Endothelial cell of umbilical vein (primary cell): Measurements from ENCODE around the gene TMEM14A. TPM values are rescaled to one million over a fixed set of nuclear protein-coding genes. Genes with fewer than 3 reads are reported as not detected.

Experiments used
- BruUV-seq: library from RNA; stranded (reverse); fragments of 400-500 nt; replicated peaks from 2 replicates; lab custom pipeline; 2021; lab: Mats Ljungman, UMichigan
- CTCF ChIA-PET: fragments of 300-600, 350-600 bp; sonication (Branson Sonifier 250); formaldehyde crosslinking; loops from one replicate; lab custom pipeline; 2021; ENCODE audit warnings: antibody characterized with exemption, inconsistent platforms; lab: Charles Lee
- POLR2A ChIA-PET: fragments of 300-600, 350-600 bp; sonication (Branson Sonifier 250); formaldehyde crosslinking; loops from one replicate; lab custom pipeline; 2021; ENCODE audit warnings: antibody characterized with exemption, inconsistent platforms; lab: Charles Lee
- DNase-seq: peaks from one replicate; pipeline ENCODE4 v3.0.0-alpha.2; 2011; ENCODE audit warnings: low read depth, low spot score
- FAIRE-seq: peaks from 2 replicates; lab custom pipeline; 2011; peaks lifted over from hg19 to GRCh38; lab: Jason Lieb, UNC
- H2AFZ ChIP-seq: 2 replicates; pipeline ENCODE4 v1.6.0; 2012; ENCODE audit warnings: low read depth, low read length, control low read depth, inconsistent platforms
- H3K27ac ChIP-seq: 2 replicates; pipeline ENCODE4 v1.5.1; 2011; ENCODE audit warnings: low read depth, mild to moderate bottlenecking, control low read depth, low read length, moderate library complexity; ENCODE audit not compliant: insufficient read depth
- H3K27me3 ChIP-seq, 2 experiments: 2 replicates each; pipeline versions ENCODE4 v1.6.0 to v1.6.1; 2011; ENCODE audit warnings: low read length in 2 of 2, mixed read lengths in 1 of 2; ENCODE audit not compliant: control insufficient read depth in 2 of 2, insufficient read depth in 2 of 2
- H3K36me3 ChIP-seq, 2 experiments: 2 replicates in 1 of 2; 3 replicates in 1 of 2; pipeline ENCODE4 v1.5.1; 2011; ENCODE audit warnings: low read length in 2 of 2, mild to moderate bottlenecking in 1 of 2, moderate library complexity in 1 of 2; ENCODE audit not compliant: control insufficient read depth in 2 of 2, insufficient read depth in 2 of 2; ENCODE audit errors: extremely low read depth in 1 of 2
- H3K4me1 ChIP-seq: 3 replicates; pipeline ENCODE4 v1.5.1; 2011; ENCODE audit warnings: mild to moderate bottlenecking, low read length; ENCODE audit not compliant: control insufficient read depth, insufficient read depth; ENCODE audit errors: extremely low read depth
- H3K4me2 ChIP-seq: 2 replicates; pipeline ENCODE4 v1.6.1; 2011; ENCODE audit warnings: low read length, control low read depth, mixed read lengths; ENCODE audit not compliant: insufficient read depth
- H3K4me3 ChIP-seq, 3 experiments: fragments of 200-600 bp in 1 of 3; sonication (generic), shearing (Covaris generic) in 1 of 3; replicated peaks in 1 of 3; 2 replicates each; pipeline ENCODE4 v1.5.1; 2011 to 2016; ENCODE audit warnings: control low read depth in 3 of 3, low read length in 3 of 3, mild to moderate bottlenecking in 2 of 3, inconsistent platforms in 1 of 3, low read depth in 1 of 3, moderate library complexity in 1 of 3; ENCODE audit not compliant: insufficient read depth in 1 of 3
- H3K79me2 ChIP-seq: 2 replicates; pipeline ENCODE4 v1.6.0; 2012; ENCODE audit warnings: low read length, inconsistent platforms; ENCODE audit not compliant: control insufficient read depth, insufficient read depth
- H3K9ac ChIP-seq: replicated peaks from 2 replicates; pipeline ENCODE3; 2011; ENCODE audit warnings: low read length, control low read depth; ENCODE audit not compliant: insufficient read depth; ENCODE audit errors: extremely low read depth
- H3K9me1 ChIP-seq: replicated peaks from 3 replicates; pipeline ENCODE4 v1.6.0; 2011; ENCODE audit warnings: mild to moderate bottlenecking, low read length; ENCODE audit not compliant: control insufficient read depth, insufficient read depth; ENCODE audit errors: extremely low read depth
- H3K9me3 ChIP-seq: replicated peaks from 2 replicates; pipeline ENCODE4 v1.5.1; 2012; ENCODE audit warnings: low read length, inconsistent platforms; ENCODE audit not compliant: control insufficient read depth, insufficient read depth
- H4K20me1 ChIP-seq: replicated peaks from 2 replicates; pipeline ENCODE3; 2011; ENCODE audit warnings: mild to moderate bottlenecking, low read length; ENCODE audit not compliant: control insufficient read depth, insufficient read depth; ENCODE audit errors: extremely low read depth
- CTCF ChIP-seq, 2 donors: IDR thresholded peaks; 1 replicate in 1 of 2; 2 replicates in 1 of 2; pipeline ENCODE4 v1.5.1; 2011; ENCODE audit warnings: low read length in 2 of 2, mild to moderate bottlenecking in 2 of 2, moderate library complexity in 2 of 2, control low read depth in 1 of 2, inconsistent platforms in 1 of 2, low read depth in 1 of 2; ENCODE audit not compliant: insufficient read depth in 1 of 2; ENCODE audit errors: extremely low read depth in 1 of 2
- EZH2 ChIP-seq: IDR thresholded peaks from 2 replicates; pipeline ENCODE4 v1.6.1; 2012; ENCODE audit warnings: borderline replicate concordance, low read depth, mild to moderate bottlenecking, moderate library complexity, low read length, inconsistent platforms; ENCODE audit not compliant: severe bottlenecking
- FOS ChIP-seq: IDR thresholded peaks from 2 replicates; pipeline ENCODE4 v1.6.1; 2011; ENCODE audit warnings: mild to moderate bottlenecking, low read length, moderate library complexity, borderline replicate concordance; ENCODE audit not compliant: insufficient read depth
- GATA2 ChIP-seq: IDR thresholded peaks from 2 replicates; pipeline ENCODE4 v1.7.0; 2011; ENCODE audit warnings: low read depth, mild to moderate bottlenecking, moderate library complexity, mixed read lengths, low read length; ENCODE audit not compliant: insufficient read length, insufficient read depth
- JUN ChIP-seq: IDR thresholded peaks from 2 replicates; pipeline ENCODE4 v1.6.1; 2011; ENCODE audit warnings: borderline replicate concordance, low read depth; ENCODE audit not compliant: insufficient read length, insufficient read depth
- MAX ChIP-seq: IDR thresholded peaks from 2 replicates; pipeline ENCODE4 v1.6.1; 2011; ENCODE audit not compliant: insufficient read depth, insufficient read length
- MYC ChIP-seq: IDR thresholded peaks from one replicate; pipeline ENCODE4 v1.6.1; 2011; ENCODE audit warnings: mild to moderate bottlenecking, low read depth, low read length
- POLR2A ChIP-seq: IDR thresholded peaks from 2 replicates; pipeline ENCODE4 v1.6.1; 2012; ENCODE audit warnings: low read depth, mild to moderate bottlenecking, control low read depth, low read length
- POLR2AphosphoS5 ChIP-seq: IDR thresholded peaks from 2 replicates; pipeline ENCODE4 v1.6.1; 2012; ENCODE audit warnings: low read depth, mild to moderate bottlenecking, control low read depth, low read length, moderate library complexity; ENCODE audit not compliant: insufficient read depth
- dilution Hi-C: fragments of 300-500 bp; cut with MboI; formaldehyde crosslinking; loops from one replicate; pipeline ENCODE4 v1.15.0; 2019; ENCODE audit warnings: low sequenced_read_pairs; ENCODE audit not compliant: extremely low pct_ligation_motif_present
- intact Hi-C: fragments of 100-400 bp; cut with micrococcal nuclease; formaldehyde crosslinking; loops from one replicate; pipeline ENCODE4 v1.10.0; 2022
- polyA plus RNA-seq, 4 experiments: library from polyadenylated mRNA; depleted of rRNA in 3 of 4; stranded (reverse) in 3 of 4; unstranded in 1 of 4; fragments of >200 nt; gene quantifications; 2 replicates each; pipeline versions ENCODE4 v1.2.1 to v1.2.3, GENCODE V29; 2011 to 2012; ENCODE audit warnings: missing spikeins in 1 of 4
- total RNA-seq: library from RNA; stranded (reverse); gene quantifications from 2 replicates; pipeline ENCODE4 v1.2.3, GENCODE V29; 2021

Gene TMEM14A
- total and polyA plus RNA-seq, 2 donors (not counting 3 experiments of a cell fraction or from before 2014, with no cell fraction given) = 19.5 to 33.7 TPM

DNA sequence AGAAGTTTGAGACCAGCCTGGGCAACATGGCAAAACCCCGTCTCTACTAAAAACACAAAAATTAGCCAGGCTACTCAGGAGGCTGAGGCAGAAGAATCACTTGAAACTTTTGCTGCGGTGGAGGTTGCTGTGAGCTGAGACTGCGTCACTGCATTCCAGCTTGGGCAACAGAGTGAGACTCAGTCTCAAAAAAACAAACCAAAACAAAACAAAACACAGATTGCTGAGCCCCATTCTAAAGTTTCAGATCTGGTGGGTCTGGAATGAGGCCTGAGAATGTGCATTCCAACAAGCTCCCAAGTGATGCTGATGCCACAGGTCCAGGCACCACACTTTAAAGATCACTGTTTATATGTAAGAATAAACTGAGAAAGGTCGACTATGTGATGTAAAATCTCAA, 24.9 kb upstream of the TMEM14A start:
- Histone ChIP-seq H3K36me3 (no peaks in the 10 kb centered on the region), H2AFZ (no peak overlapping the region), H4K20me1 (no peaks in the 10 kb centered on the region), H3K4me3 (no peak overlapping the region), H3K27ac (no peak overlapping the region), H3K79me2 (no peaks in the 10 kb centered on the region), H3K9me1 (no peaks in the 10 kb centered on the region), H3K4me2 (no peak overlapping the region), H3K4me1 (peaks cover 3% of the 10 kb centered on the region), H3K27me3 (peaks cover 0 to 2% of the 10 kb centered on the region in 2 experiments), H3K9me3 (no peaks in the 10 kb centered on the region), H3K9ac (no peak overlapping the region)
- CTCF ChIA-PET = interaction anchor here (1.1 to 7.8 kb wide), 2 partner anchors 12 to 238 kb away, joined by 4 to 62 read pairs; no protein-coding TSS in a partner anchor
- BruUV-seq = no TSS peak
- DNase-seq (no peak), FAIRE-seq (no peak)
- dilution Hi-C loops = no loop called here
- POLR2A ChIA-PET = no interaction called here
- intact Hi-C loops = no loop called here
- no peak for TF ChIP-seq FOS
- TF ChIP-seq POLR2A = no peak
- TF ChIP-seq GATA2 = no peak
- TF ChIP-seq JUN = no peak
- no peak for TF ChIP-seq CTCF (IDR thresholded peaks at IDR 0.05; ENCODE audit: extremely low read depth in 1 of 2, insufficient read depth in 1 of 2, low read depth in 1 of 2, low read length in 2 of 2)
- TF ChIP-seq POLR2AphosphoS5 = no peak
- no peak for TF ChIP-seq MAX
- TF ChIP-seq MYC = no peak
- no peak for TF ChIP-seq EZH2
